ENCODE results near the gene EML3. TPM values are rescaled to one million over a fixed set of nuclear protein-coding genes. Genes with fewer than 3 reads are reported as not detected.
"Not testable (repeated sequence)": the region's sequence is repeated elsewhere in the genome, so short reads cannot be mapped to it uniquely, and the experiment has no call there.

Gene EML3
- total RNA-seq, 1 donor from 2014 or later, result 66.1 TPM

DNA sequence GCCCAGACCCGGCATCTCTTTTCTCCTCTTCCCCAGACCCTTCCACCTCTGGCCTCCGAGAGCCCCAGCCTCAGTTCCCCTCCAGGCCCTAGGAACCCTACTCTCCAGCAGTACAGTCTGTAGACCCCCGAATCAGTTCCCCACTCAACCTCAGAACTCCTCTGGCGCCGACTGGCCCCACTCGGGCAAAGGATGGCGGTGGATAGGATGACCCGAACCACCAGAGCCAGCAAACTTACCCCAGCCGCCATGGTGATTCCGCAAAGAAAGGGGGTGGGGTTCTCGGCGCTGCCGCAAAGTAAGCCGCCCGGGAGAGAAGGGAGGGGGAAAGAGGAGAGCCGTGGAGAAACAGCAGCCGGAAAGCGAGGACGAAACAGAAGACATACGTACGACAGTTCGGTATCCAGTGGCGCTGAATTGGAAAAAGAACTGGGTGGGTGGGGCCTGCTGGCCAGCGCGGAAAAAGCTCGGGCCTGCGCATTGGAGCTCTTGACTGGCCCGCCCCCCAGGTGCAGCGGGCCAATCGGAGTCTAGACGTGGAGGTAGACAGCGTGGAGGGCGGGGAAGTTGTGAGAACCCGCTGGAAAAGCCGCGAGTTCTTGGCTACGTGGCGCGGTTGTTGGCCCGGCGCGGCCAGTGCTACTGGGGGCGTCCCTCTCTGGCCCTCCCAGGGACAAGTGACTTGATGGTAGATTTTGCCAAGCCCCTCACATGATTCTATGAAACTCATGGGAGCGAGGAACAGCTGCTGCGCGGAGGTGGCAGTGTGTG lies 38.8 kb downstream of the EML3 start, which contains the start of gene EEF1G:
Gene EEF1G, minus strand, starts transcription at position 300 of the 771 bp plus-strand sequence. Its CDS starts 49 bp downstream, at position 251.
- DNase-seq (ENCODE audit: low spot score), result peak; percentile 100

DNA sequence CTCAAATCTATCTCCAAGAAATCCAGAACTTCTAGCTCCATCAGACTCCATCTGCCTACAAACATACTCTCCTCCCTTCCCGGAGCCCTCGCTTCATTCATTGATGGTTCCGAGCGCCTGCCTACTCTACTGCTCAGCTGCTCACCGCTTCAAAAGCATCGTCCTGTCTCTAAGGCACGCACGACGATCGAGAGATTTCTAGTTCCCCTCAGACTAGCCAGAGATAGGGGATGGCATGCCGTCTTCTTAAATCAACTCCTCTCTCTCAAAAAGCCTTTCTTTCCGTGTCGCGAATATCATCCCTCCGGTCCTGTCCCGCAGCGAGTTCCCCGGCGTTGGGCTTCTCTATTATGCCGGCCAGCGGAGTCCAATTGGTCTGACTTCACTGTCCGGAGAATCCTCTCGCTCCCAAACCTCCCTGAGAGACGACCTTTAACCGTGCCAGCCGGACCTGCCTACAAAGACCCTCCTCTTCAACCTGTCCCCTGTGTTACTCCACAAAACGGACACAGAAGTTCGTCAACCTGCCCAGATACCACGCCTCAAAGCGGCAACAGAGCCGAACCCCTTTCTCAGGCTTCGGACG lies 39.5 kb downstream of the EML3 start:
- DNase-seq (ENCODE audit: low spot score), result no peak

DNA sequence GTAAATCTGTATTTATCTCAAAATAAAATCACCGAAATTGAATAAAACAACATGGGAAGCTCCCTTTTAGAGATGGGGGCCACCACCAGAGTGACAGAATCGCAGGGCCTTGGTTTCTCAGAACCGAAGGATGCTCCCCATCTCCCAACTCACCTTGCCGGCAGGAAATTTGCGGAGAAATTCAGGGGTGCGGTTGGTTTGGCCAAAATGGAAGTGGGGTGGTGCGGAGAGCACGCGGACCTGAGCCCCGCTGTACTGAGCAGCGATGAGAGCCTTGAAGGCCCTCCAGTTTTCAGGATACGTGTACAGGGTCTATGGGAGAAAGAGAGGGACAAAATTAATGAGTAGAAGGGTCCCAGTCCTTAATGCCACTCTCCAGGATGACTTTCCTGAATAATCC lies 40.1 kb downstream of the EML3 start:
- no peak for DNase-seq (ENCODE audit: low spot score)

DNA sequence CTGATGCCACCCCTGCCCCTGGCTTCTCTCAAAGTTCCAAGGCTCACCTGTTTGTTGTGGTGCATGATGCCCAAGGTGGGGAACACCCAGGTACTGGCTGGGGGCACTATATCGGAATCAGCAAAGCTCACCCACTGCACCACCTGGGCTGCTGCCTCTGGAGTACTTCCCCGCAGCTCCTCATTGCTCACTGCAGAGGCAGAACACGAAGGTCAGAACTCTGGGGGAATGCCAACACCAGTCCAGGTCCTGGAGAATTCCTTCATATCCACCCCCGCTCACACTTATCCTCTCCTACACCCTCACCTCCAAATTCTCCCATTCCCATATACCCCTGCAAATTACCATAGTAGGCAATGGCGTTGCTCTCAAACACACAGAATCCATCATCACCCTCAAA lies 41.1 kb downstream of the EML3 start:
- DNase-seq (ENCODE audit: low spot score), result not testable (repeated sequence)

DNA sequence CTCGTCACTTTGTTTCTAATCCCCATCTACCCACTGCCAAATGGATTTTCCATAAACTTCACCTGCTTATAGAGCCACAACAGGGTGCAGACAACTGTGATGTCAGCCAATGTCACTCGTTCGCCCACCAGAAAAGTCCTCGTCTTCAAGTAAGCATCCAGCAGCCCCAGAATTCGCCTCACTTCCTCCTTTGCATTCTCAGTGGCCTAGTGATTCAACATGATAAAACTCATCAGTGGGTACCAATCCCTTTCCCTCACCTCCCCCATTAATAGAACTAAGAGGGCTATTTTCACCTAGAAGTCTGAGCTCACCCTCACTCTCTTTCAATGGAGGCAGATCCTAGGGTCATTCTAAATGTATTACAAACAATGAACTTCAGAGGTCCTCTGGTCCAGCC lies 41.7 kb downstream of the EML3 start:
- DNase-seq (ENCODE audit: low spot score), result not testable (repeated sequence)

DNA sequence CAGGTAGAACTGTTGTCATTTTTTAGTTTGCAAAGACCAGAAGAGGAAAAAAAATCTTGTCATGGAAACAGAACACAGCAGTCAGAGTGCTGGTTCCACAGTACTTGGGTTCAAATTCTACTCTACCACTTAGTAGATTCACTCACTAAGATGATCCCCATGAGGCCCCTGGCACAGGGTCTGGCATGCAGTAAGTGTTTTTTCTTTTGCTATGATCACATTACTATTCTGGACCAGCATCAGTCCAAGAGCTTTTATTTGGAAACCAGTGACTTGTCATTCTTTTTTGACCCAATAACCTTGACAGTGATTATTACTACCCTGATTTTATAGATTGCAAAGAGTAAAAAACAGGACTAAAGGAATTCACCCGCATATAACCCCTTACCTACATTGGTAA lies 43.0 kb downstream of the EML3 start:
- no peak for DNase-seq (ENCODE audit: low spot score)

DNA sequence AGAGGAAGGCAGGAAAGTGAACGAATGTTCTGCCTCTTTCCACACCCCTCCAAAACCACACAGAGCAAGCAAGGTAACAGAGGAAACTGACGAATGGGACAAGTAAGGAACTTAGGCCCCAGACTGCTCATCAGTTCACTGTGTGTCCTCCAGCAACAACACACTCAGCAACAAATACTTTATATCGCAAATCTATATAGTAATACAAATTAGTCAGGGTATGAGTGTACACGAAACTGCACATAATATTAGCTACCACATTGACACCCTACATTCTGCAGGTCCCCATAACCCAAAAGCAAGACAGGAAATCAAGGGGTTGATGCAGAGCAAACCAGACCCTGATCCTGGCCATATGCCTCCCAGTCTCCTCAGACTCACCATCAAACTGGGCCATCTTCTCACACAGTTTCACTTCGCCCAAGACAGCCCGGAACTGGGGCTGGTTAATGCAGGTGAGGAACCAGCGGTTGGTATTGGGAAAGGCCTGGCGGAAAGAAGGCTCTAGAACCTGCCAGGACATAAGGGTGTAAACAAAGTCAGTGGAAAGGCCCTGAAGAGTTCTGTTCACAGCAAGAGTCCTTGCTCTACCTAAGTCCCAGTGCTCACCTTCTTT lies 45.4 kb downstream of the EML3 start:
- DNase-seq (ENCODE audit: low spot score), result no peak

DNA sequence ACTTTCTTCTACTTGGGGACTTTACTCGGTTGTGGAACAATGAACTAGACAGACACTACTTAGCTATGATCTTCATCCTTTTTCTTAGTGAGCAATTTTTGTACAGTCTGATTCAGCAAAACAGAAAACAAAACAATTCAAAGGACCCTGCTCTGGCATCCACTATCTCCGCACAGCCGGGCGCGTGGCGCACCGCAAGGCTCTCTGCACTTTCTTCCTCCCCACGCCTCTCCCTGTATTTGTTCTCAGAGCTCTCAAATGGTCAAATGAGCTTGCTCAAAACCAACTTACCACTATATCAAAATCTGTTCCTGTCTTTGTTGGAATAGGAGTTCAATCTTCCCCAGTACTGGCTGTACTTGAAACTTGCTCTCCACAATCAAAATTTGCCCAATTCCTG lies 46.3 kb downstream of the EML3 start:
- no peak for DNase-seq (ENCODE audit: low spot score)

DNA sequence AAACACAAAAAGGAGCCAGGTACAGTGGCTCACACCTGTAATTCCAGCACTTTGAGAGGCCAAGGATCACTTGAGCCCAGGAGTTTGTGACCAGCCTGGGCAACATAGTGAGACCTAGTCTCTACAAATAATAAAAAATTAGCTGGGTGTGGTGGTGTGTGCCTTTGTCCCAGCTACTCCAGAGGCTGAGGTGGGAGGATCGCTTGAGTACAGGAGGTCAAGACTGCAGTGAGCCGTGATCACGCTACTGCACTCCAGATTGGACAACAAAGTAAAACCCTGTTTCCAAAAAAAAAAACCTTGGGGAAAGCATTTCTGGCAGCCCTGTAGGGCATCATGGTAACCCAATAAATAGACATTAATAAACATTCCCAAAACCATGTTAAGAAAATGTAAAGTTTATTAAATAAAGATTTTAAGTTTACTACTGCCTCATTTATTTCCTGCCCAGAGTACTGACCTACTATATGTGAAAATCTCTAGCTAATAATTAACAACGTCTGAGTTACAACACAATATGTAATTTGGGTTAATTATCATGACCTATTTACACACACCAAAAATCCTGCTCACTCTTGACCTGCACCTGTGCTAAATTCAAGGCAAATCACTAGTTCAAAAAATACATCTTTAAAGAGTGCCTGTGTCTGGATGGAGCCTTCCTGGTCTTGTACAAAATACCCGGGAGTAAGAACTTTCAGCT lies 47.3 kb downstream of the EML3 start:
- DNase-seq (ENCODE audit: low spot score), result no peak

DNA sequence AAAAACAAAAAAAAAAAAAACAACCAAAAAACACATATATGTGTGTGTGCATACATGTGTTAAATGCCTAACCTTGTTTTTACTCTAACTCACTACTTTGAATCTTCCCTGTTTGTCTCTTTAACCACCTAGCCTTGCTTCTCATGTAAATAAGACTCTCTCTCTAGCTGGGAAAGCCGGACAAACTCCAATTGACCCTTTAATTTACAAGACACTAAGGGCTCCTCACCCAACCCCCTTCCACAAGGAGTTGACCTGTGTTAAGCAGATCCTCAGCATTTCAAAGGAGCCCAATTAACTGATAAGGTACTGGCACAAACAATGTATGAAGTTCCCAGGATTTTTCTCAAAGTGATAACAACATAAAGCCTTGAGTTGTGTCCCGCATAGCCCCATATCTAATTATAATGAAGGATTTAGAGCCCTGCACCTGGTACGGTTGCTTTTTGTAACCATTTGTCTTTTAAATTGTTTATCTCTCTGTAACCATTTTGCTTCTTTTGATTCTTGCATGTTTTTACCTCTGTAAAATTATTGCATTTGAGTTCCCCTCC lies 50.8 kb downstream of the EML3 start:
- not testable (repeated sequence) for DNase-seq (ENCODE audit: low spot score)

DNA sequence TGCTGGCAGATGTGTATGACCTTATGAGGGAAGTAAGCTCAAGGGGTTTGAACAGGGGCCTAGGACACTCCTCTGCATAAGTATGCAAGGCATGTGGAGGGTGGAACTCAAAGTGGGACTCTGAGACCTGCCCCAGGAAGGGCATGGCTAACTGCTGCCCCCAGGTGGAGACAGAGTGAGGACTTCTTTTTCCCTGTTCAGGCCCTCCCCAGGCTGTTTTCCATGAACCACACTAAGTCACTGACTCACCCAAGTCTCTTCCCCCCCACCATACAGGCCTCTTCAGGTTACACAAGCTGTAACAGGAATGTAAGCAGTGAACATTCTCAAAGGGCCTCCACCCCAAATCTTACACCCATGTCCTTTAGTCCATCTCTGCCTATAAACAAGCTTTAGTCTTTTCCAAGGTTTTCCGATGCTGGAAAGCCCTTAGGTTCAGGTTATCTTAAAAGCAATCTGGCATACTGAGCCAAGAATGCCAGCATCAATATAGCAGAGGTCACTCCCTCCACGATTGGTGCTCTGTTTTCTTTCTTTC lies 51.9 kb downstream of the EML3 start:
- DNase-seq (ENCODE audit: low spot score), result peak; percentile 93

DNA sequence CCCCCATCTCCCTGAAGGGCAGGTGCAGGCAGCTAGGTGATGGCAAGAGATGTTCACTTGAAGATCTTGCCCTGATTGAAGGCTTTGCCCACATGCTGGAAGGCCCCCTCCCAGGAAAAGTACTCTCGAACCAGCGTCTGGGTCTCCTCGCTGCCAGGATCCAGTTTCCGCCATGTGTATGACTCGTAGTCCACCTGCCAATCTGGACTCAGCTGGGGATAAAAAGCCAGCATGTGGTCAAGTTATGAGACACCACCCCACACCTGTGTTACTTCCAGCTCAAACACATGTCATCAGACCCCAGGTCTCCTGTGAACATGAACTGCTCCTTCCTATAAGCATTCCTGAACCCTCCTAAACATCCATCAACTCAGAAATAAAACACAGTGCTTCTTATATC lies 52.9 kb downstream of the EML3 start:
- DNase-seq (ENCODE audit: low spot score), result not testable (repeated sequence)

DNA sequence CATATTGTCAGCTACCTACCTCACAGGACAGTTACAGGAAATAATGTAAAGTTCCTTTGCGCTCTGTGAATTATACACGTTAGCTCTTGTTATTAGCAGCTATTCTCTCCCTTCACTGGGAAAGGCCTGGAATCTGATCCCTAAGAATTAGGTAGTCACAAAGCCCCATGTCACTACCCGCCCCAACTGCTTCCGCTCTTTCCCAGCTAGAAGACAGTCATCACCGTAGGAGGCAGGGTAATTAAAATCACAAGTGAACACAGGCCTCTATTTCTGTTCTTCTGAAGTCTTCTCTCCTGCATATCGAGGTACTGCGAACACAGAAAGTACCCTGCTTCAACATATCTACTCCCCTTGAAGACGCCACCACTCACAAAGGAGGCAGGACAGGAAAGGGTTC lies 53.4 kb downstream of the EML3 start:
- no peak for DNase-seq (ENCODE audit: low spot score)

DNA sequence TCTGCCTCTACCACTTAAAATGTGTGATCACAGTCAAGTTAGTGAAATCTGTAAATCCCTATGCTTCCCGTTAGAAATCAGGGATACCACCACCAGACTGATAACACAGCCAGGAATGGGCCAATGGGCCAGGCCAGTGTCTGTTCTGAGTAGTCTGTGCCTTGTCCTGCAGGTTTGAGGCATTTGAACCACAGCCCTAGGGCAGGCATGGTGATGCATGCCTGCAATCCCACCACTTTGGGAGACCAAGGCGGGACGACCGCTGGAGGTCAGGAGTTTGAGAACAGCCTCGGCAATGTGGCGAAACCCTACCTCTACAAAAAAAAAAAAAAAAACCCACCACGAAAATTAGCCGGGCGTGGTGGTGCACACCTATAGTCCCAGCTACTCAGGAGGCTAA lies 53.9 kb downstream of the EML3 start:
- DNase-seq (ENCODE audit: low spot score), result no peak

DNA sequence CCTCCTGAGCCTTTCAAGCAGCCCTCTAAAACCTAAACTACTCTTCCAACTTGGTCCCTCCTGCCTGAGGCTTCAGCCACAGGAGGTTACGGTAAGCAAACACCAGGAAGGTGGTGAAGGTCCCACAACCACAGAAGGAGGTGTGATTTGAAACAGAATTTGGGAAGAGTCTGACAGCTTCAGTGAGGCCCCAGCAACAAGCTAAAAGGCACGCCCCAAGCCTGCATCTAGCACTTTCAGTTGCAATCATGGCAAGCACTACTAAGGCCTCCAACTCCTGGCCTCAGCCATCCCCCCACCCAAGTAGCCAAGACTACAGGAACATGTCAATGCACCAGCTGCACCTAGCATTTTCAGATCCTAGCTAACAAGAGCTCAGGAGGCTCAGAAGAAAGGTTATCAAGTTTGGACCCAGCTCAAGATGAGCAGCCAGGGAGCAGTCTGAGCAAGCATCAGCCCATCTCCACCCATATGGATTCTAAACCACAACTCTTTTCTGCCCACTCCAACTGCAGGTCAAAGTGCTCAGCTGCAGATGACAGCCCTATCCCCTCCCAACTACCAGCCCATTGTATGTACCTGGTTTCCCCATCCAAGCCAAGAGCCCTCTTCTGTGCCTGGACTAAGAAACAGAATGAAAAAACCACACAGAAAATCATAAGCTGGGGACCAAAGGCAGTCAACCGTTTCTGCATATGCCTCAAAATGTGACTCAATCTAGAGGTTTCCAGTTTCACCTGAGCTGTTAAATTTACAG lies 55.5 kb downstream of the EML3 start:
- DNase-seq (ENCODE audit: low spot score), result no peak

DNA sequence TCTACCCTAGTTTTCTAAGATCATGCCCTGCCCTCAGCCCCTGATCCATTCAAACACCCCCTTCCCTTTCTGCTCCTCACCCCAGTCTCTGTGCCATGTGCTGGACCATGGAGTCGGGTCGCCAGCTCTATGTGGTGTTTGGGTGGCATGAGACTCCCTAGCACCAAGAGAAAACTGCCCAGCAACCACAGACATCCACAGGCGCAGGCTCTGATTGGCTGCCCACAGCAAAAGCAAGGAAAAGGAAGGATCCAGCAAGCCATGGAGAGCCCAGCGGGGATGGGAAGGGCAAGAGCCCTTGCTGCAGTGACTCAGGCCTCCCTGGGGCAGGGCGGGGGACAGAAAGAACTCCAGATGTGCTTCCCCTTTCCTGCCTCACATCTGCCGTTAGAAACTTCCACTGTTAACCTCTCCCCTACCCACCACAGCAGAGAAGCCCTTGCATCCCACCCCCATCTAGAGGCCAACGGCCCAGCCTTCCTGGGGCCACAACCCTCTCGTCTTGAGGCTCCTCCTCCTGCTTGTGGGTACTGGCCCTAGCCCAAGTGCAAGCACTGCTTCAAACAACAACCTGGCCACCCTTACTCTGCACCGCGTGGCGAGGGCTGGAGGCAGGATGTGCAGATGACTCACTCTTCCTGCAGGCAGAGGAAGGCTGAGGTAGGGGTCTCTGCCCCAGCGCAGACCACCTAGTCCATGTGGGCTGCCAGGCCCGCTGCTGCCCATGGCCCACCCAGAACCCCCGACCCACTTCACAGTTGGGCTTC lies 56.3 kb downstream of the EML3 start:
- DNase-seq (ENCODE audit: low spot score), result peak; percentile 86

DNA sequence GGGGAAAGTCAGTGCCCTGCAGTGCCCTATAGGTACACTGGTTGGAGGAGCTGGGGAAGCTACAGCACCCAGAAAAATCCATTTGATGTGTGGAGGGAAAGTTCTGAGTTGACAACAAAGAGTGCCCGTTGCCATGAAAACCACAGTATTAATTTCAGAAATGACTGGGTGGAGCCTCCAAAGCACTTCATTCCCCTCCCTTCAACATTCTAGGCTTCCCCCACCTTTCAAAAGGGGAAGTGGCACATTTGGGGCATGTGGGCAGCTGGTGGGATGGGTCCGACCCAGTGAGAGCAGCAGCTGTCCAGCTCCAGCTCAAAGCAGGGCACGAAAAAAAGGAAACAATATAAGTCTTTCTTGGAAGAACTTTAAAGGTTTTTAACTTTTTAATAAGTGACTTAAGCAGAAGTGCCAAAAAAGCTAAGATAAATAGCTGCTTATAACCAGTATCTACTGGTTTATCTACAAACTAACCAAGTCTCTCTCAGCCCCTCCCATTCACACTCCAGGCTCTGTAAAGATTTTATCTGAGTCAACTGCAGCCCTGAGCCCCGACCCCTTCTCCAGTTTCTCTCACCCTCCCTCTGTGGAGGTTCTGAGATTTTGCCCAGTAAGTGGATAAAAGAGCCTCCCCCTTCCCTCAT lies 57.0 kb downstream of the EML3 start:
- DNase-seq (ENCODE audit: low spot score), result no peak

DNA sequence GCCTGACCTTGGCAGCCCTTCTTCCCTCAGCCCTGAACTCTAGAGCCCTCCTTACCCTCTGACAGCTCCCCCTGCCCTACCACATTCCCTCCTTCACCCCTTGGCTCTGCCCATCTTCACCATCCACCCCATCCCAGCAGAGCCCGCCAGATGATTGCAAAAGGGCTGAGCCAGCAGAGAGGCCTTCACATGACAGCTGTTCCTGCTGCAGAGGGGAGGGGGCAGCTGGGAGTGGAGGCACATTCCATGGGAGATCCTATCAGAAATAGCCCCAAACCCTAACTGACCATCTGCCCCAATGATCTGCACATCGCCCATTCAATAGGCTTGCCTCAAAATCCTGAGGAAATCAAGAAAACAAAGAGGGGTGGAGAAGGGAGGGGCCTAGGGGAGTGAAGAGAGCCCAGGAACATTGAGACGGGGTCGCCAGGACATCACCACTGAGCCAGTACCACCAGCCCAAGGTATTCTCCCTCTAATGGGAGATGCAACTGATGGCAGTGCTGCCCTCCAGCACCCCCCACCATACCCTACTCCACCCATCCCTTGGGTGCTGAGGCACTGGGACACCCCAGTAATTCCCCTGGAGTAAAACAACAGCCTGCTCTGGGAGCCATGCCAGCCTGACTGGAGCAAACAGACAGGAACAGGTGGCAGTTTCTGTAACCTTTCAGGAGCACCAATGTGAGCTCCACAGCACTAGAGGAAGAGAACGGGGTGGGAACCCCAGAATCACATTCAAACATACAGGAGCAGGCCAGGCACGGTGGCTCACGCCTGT lies 58.0 kb downstream of the EML3 start:
- peak; percentile 51 for DNase-seq (ENCODE audit: low spot score)

DNA sequence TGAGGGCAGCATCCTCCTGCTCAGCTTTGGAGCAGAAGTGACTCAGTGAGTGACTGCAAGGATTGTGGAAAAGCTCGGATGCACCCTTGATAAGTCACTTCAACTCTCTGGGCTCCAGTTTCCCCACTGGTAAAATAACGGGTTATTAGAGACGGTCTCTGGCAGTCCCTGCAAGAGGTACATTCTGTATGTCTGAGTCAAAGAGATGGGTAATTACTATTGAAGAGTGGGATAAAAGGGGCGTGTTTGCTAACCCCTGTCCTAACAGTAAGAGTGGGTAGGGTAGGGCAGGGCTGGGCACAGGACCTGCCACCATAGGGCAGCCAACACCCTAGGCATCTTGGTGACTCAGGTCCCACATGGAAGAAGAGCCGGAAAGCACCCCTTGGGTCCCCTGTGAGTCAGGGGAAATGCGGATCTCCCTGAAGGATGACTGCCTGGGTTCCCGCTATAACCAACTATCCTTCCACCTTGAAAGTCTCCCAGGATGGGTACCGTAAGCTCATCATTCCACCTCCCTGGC lies 58.7 kb downstream of the EML3 start:
- no peak for DNase-seq (ENCODE audit: low spot score)
